ENCODE measurements around the gene BACH2. TPM values are rescaled to one million over a fixed set of nuclear protein-coding genes. Genes with fewer than 3 reads are reported as not detected.

Gene BACH2
- total RNA-seq, 1 experiment from 2014 or later: 3.3 TPM

- no peaks in the 10 kb centered on the region for H3K9me3 ChIP-seq (ENCODE audit: control insufficient read depth in 1 of 2, insufficient read depth in 1 of 2, low read depth in 1 of 2, low read length in 2 of 2)
- no peak overlapping the region for H3K27ac ChIP-seq (ENCODE audit: low read depth, low read length)
- no peak overlapping the region for H3K4me3 ChIP-seq (replicated peaks in 1 of 2; ENCODE audit: low read depth in 1 of 2, low read length in 2 of 2)
- CTCF ChIA-PET: no interaction called here
- H2AFZ ChIP-seq (ENCODE audit: low read depth, low read length, poor library complexity, severe bottlenecking): no peak overlapping the region
- POLR2A ChIA-PET: no interaction called here
- H3K4me2 ChIP-seq (ENCODE audit: low read length): no peak overlapping the region
- no peak for TF ChIP-seq SIN3A (IDR thresholded peaks at IDR 0.05; ENCODE audit: low read depth)
- no peak for TF ChIP-seq FOSL1 (IDR thresholded peaks at IDR 0.05; ENCODE audit: low read depth)
- no peak for TF ChIP-seq EZH2phosphoT487 (IDR thresholded peaks at IDR 0.05; ENCODE audit: borderline replicate concordance)
- TF ChIP-seq MAX (IDR thresholded peaks at IDR 0.05): no peak
- TF ChIP-seq ATF3 (IDR thresholded peaks at IDR 0.05): no peak
- no peak for TF ChIP-seq ZBTB33 (IDR thresholded peaks at IDR 0.05; ENCODE audit: extremely low read depth, insufficient replicate concordance, low read length)
- no peak for TF ChIP-seq POLR2A (IDR thresholded peaks at IDR 0.05; ENCODE audit: borderline replicate concordance, extremely low read depth, insufficient read depth, insufficient read length)
- no peak for TF ChIP-seq SRF (IDR thresholded peaks at IDR 0.05; ENCODE audit: low read depth)
- no peak for TF ChIP-seq ZNF274 (IDR thresholded peaks at IDR 0.05; ENCODE audit: low read depth, low read length)
- DNase-seq (ENCODE audit: low read depth, low spot score): no peak
- no TSS peak for BruUV-seq (replicated peaks)
- RAD21 ChIA-PET (ENCODE audit: low non-redundant PET in 1 of 2, low total read pairs in 2 of 2, uncharacterized antibody in 2 of 2, unreplicated experiment in 2 of 2): no interaction called here
- intact Hi-C loops (cut with micrococcal nuclease): no loop called here
- no peaks in the 10 kb centered on the region for H3K4me1 ChIP-seq (ENCODE audit: control insufficient read depth in 1 of 2, insufficient read depth in 2 of 2, low read length in 2 of 2)
- no peak for ATAC-seq
- H3K36me3 ChIP-seq (ENCODE audit: control insufficient read depth in 1 of 2, insufficient read depth in 2 of 2, low read length in 2 of 2): no peaks in the 10 kb centered on the region
- no peaks in the 10 kb centered on the region for H3K27me3 ChIP-seq (ENCODE audit: insufficient read depth, low read length)
- no peaks in the 10 kb centered on the region for H3K79me2 ChIP-seq (ENCODE audit: insufficient read depth, low read length)
- no peaks in the 10 kb centered on the region for H3K9me2 ChIP-seq (ENCODE audit: insufficient read depth)
- no peak overlapping the region for H3K9ac ChIP-seq (ENCODE audit: low read length)
- no peaks in the 10 kb centered on the region for H4K20me1 ChIP-seq (ENCODE audit: insufficient read depth)
Measured at GRCh38 chr6:90336388-90336947, 39.8 kb upstream of the BACH2 start.

Measured in HCT116 (cell line).